ENCODE measurements around the gene IL18R1. TPM values are rescaled to one million over a fixed set of nuclear protein-coding genes. Genes with fewer than 3 reads are reported as not detected.

IL18R1 gene
- total RNA-seq, 3 donors from 2014 or later: 7.0 to 7.7 (median 7.2) TPM

GRCh38 chr2:102438578-102438977 is 83.0 kb downstream of the IL18R1 start:
- intact Hi-C loops (cut with DNase I; ENCODE audit: low total_unique reads): no loop called here
- no peaks in the 10 kb centered on the region for H3K27me3 ChIP-seq

GRCh38 chr2:102439065-102439695 is 83.6 kb downstream of the IL18R1 start:
- no peak for DNase-seq (ENCODE audit: low spot score in 2 of 2)

More at GRCh38 chr2:102438578-102438977, 83.0 kb downstream of the IL18R1 start:
- H3K9me3 ChIP-seq: no peaks in the 10 kb centered on the region
- no peak for DNase-seq (ENCODE audit: low spot score in 2 of 2)
- no peak overlapping the region for H3K27ac ChIP-seq
- no peak overlapping the region for H3K4me3 ChIP-seq
- TF ChIP-seq POLR2A (IDR thresholded peaks at IDR 0.05): no peak
- TF ChIP-seq POLR2AphosphoS5 (IDR thresholded peaks at IDR 0.05): no peak
- TF ChIP-seq CTCF (IDR thresholded peaks at IDR 0.05): no peak
- no peaks in the 10 kb centered on the region for H3K36me3 ChIP-seq
- H3K4me1 ChIP-seq: no peaks in the 10 kb centered on the region

GRCh38 chr2:102442967-102443828 is 87.6 kb downstream of the IL18R1 start:
- TF ChIP-seq POLR2A (IDR thresholded peaks at IDR 0.05) (no peak), CTCF (IDR thresholded peaks at IDR 0.05) (peak; percentile 34 to 62 (median 62)), POLR2AphosphoS5 (IDR thresholded peaks at IDR 0.05) (no peak)
- no peaks in the 10 kb centered on the region for H3K36me3 ChIP-seq
- DNase-seq (ENCODE audit: low spot score in 2 of 2): no peak
- no peaks in the 10 kb centered on the region for H3K27me3 ChIP-seq
- no peaks in the 10 kb centered on the region for H3K4me1 ChIP-seq
- H3K27ac ChIP-seq: no peak overlapping the region
- H3K4me3 ChIP-seq: no peak overlapping the region
- no peaks in the 10 kb centered on the region for H3K9me3 ChIP-seq
- intact Hi-C loops (cut with DNase I; ENCODE audit: low total_unique reads): no loop called here

More at GRCh38 chr2:102439065-102439695, 83.6 kb downstream of the IL18R1 start:
- H3K4me3 ChIP-seq: no peak overlapping the region
- no peaks in the 10 kb centered on the region for H3K4me1 ChIP-seq
- TF ChIP-seq POLR2AphosphoS5 (IDR thresholded peaks at IDR 0.05) (no peak), CTCF (IDR thresholded peaks at IDR 0.05) (no peak), POLR2A (IDR thresholded peaks at IDR 0.05) (no peak)
- H3K9me3 ChIP-seq: no peaks in the 10 kb centered on the region
- no peaks in the 10 kb centered on the region for H3K36me3 ChIP-seq
- intact Hi-C loops (cut with DNase I; ENCODE audit: low total_unique reads): no loop called here
- H3K27ac ChIP-seq: no peak overlapping the region
- no peaks in the 10 kb centered on the region for H3K27me3 ChIP-seq

- Histone ChIP-seq H3K27ac (no peak overlapping the region), H3K36me3 (no peaks in the 10 kb centered on the region), H3K4me3 (no peak overlapping the region), H3K9me3 (no peaks in the 10 kb centered on the region), H3K4me1 (no peaks in the 10 kb centered on the region), H3K27me3 (no peaks in the 10 kb centered on the region)
- intact Hi-C loops (cut with DNase I; ENCODE audit: low total_unique reads): no loop called here
- no peak for TF ChIP-seq CTCF (IDR thresholded peaks at IDR 0.05)
- no peak for TF ChIP-seq POLR2A (IDR thresholded peaks at IDR 0.05)
- TF ChIP-seq POLR2AphosphoS5 (IDR thresholded peaks at IDR 0.05): no peak
- DNase-seq (ENCODE audit: low spot score in 2 of 2): no peak
These were observed 88.6 kb downstream of the IL18R1 start for GRCh38 chr2:102444233-102444632.

- no peak overlapping the region for H3K27ac ChIP-seq
- DNase-seq (ENCODE audit: low spot score in 2 of 2): no peak
- H3K36me3 ChIP-seq: no peaks in the 10 kb centered on the region
- intact Hi-C loops (cut with DNase I; ENCODE audit: low total_unique reads): no loop called here
- no peaks in the 10 kb centered on the region for H3K9me3 ChIP-seq
- no peaks in the 10 kb centered on the region for H3K27me3 ChIP-seq
- TF ChIP-seq POLR2AphosphoS5 (IDR thresholded peaks at IDR 0.05) (no peak), CTCF (IDR thresholded peaks at IDR 0.05) (no peak), POLR2A (IDR thresholded peaks at IDR 0.05) (no peak)
- no peaks in the 10 kb centered on the region for H3K4me1 ChIP-seq
- H3K4me3 ChIP-seq: no peak overlapping the region
These were observed 91.3 kb downstream of the IL18R1 start for GRCh38 chr2:102446936-102447335.
